Measurements from ENCODE around the gene SARNP. TPM values are rescaled to one million over a fixed set of nuclear protein-coding genes. Genes with fewer than 3 reads are reported as not detected.
A peak's percentile ranks its signal among the peaks of the same experiment; 100 is the strongest.

Gene SARNP
- total RNA-seq, 1 donor from 2014 or later: 33.1 TPM

DNA sequence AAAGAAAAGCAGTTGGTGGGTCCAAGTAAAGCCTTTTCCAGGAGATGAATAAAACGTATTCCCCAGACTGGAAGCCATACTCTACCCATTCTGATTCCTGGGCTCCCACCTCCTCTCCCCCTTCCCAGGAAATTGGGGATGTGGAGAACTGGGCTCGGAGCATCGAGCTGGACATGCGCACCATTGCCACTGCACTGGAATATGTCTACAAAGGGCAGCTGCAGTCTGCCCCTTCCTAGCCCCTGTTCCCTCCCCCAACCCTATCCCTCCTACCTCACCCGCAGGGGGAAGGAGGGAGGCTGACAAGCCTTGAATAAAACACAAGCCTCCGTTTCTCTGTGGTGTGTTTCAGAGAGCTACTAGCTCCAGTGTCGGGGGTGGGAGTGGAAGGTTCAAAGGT lies 98.2 kb downstream of the SARNP start:
- TF ChIP-seq POLR2AphosphoS5 (IDR thresholded peaks at IDR 0.05; ENCODE audit: insufficient read depth in 1 of 2, low read depth in 1 of 2) (no peak), POLR2A (IDR thresholded peaks at IDR 0.05) (no peak)
- TF ChIP-seq, protein P1, sequence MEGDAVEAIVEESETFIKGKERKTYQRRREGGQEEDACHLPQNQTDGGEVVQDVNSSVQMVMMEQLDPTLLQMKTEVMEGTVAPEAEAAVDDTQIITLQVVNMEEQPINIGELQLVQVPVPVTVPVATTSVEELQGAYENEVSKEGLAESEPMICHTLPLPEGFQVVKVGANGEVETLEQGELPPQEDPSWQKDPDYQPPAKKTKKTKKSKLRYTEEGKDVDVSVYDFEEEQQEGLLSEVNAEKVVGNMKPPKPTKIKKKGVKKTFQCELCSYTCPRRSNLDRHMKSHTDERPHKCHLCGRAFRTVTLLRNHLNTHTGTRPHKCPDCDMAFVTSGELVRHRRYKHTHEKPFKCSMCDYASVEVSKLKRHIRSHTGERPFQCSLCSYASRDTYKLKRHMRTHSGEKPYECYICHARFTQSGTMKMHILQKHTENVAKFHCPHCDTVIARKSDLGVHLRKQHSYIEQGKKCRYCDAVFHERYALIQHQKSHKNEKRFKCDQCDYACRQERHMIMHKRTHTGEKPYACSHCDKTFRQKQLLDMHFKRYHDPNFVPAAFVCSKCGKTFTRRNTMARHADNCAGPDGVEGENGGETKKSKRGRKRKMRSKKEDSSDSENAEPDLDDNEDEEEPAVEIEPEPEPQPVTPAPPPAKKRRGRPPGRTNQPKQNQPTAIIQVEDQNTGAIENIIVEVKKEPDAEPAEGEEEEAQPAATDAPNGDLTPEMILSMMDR (IDR thresholded peaks at IDR 0.05): no peak
- no peaks in the 10 kb centered on the region for H3K27me3 ChIP-seq
- peaks cover 0 to 5% of the 10 kb centered on the region in 2 donors for H3K36me3 ChIP-seq
- H3K27ac ChIP-seq: peak overlapping the region; percentile 94
- H3K9me3 ChIP-seq: no peaks in the 10 kb centered on the region
- DNase-seq (ENCODE audit: extremely low spot score in 2 of 2): no peak
- intact Hi-C loops (cut with DNase I): no loop called here
- peaks cover 60% of the 10 kb centered on the region for H3K4me1 ChIP-seq
- no peak overlapping the region for H3K4me3 ChIP-seq

DNA sequence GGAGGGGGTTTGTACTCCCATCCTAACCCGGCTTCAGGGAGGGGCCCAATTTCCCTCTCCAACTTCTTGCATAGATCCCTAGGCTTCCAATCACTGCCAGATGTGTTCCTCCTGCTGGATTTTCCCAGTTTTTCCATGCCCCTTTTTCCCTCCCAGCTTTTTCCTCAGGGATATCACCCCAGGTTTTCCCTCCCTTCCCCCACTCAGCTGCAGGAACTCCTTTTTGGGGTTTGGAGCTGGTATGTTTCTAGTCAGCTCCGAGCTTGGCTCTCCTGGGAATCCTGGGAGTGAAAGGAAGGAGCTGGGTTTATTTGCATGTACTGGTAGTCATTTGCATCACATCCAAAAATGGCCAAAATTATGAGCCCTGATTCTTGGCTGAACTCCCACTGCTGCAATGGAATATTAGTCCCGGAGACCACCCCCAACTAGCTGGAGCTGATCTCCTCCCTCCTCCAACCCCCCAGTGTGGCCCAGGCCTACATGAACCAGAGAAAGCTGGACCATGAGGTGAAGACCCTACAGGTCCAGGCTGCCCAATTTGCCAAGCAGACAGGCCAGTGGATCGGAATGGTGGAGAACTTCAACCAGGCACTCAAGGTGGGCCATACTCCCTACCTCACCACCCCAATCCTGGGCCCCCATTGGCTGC lies 98.8 kb downstream of the SARNP start:
- no peak for DNase-seq (ENCODE audit: extremely low spot score in 2 of 2)
- no peaks in the 10 kb centered on the region for H3K36me3 ChIP-seq
- intact Hi-C loops (cut with DNase I): no loop called here
- H3K27ac ChIP-seq: peak overlapping the region; percentile 94
- no peak overlapping the region for H3K4me3 ChIP-seq
- peaks cover 60% of the 10 kb centered on the region for H3K4me1 ChIP-seq
- no peak for TF ChIP-seq POLR2AphosphoS5 (IDR thresholded peaks at IDR 0.05; ENCODE audit: insufficient read depth in 1 of 2, low read depth in 1 of 2)
- TF ChIP-seq, protein P1 (IDR thresholded peaks at IDR 0.05): no peak
- TF ChIP-seq POLR2A (IDR thresholded peaks at IDR 0.05): no peak
- no peaks in the 10 kb centered on the region for H3K9me3 ChIP-seq
- no peaks in the 10 kb centered on the region for H3K27me3 ChIP-seq

DNA sequence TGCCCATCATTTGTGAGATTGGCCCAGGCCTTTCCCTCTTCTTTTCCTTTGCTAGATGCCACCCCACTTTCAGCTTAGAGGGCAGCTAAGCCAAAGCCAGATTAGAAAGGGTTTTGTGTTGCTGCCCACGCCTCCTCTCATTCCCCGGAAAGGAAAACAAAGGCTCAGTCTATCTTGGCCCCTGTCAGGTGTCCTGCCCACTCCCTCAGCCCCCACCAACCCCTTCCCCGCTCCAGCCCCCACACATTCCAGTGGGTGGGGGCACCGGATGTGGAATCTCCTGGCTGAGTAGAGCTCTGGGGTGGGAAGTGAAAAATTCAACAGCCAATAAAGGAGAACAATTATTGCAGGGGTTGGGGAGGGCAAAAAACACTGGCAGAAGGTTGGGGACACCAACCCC lies 99.5 kb downstream of the SARNP start:
- Histone ChIP-seq H3K4me3 (no peak overlapping the region), H3K4me1 (peaks cover 60% of the 10 kb centered on the region), H3K27me3 (no peaks in the 10 kb centered on the region), H3K9me3 (no peaks in the 10 kb centered on the region), H3K27ac (peak overlapping the region; percentile 94), H3K36me3 (no peaks in the 10 kb centered on the region)
- no peak for DNase-seq (ENCODE audit: extremely low spot score in 2 of 2)
- intact Hi-C loops (cut with DNase I): no loop called here
- TF ChIP-seq POLR2AphosphoS5 (IDR thresholded peaks at IDR 0.05; ENCODE audit: insufficient read depth in 1 of 2, low read depth in 1 of 2) (no peak), POLR2A (IDR thresholded peaks at IDR 0.05) (no peak)
- TF ChIP-seq, protein P1 (IDR thresholded peaks at IDR 0.05): no peak

DNA sequence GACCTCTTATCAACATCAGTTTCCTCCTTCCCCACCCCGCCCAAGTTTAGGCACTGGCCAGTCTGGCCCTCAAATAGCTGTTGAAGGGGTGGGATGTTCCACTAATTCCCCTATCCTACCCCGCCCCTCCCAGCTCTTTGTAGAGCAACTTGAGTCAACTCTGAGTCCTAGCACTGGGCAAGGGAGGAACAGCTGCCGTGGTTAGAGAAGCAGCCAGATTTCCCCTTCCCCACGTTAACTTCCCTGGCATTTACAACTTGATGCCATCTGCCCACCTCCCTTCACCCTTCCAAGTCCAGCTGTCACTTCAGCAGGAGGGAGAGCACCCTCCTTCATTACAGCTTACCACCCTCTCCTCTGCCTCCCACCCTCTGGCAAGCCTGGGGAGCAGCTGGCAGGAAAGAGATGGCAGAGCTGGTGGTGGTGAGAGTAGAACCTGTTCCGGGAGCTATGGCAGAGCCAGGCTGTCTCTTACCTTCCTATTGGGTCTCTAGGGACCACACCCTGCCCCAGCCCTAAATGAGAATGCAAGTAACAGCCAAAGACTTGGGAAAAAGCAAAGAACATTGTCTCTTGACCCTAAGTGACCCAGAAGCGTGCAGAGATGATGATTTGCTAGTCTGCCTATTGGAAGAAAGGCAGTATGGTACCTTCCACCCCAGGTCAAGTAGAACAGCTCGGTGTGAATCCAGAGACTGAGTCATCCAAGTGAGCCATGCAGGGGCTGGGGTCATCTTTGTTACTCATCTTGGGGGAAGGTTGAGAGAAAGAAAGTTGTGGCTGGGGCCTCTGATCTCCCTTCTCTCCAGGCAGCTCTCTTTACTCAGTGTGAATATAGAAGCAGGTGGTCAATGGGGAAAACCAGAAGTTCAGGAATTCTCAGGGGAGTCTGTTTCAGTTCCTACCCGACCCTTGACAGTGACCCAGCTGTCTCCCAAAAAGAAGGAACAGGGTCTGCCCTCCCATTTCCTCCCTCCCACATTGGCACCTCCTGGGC lies 100.2 kb downstream of the SARNP start:
- Histone ChIP-seq H3K9me3 (no peaks in the 10 kb centered on the region), H3K27me3 (no peaks in the 10 kb centered on the region), H3K27ac (peak overlapping the region; percentile 94), H3K4me3 (peak overlapping the region; percentile 76 to 91), H3K36me3 (no peaks in the 10 kb centered on the region), H3K4me1 (peaks cover 60% of the 10 kb centered on the region)
- no peak for DNase-seq (ENCODE audit: extremely low spot score in 2 of 2)
- intact Hi-C loops (cut with DNase I): no loop called here
- TF ChIP-seq POLR2A (IDR thresholded peaks at IDR 0.05) (no peak), POLR2AphosphoS5 (IDR thresholded peaks at IDR 0.05; ENCODE audit: insufficient read depth in 1 of 2, low read depth in 1 of 2) (no peak)
- TF ChIP-seq, protein P1 (IDR thresholded peaks at IDR 0.05): no peak
